OCI-M1 (cell line): Measurements from ENCODE around the gene RAB40C.

ENCODE experiments used
- DNase-seq: peaks from one replicate; lab custom pipeline; 2025; lab: John Stamatoyannopoulos, UW

The RAB40C gene

DNA sequence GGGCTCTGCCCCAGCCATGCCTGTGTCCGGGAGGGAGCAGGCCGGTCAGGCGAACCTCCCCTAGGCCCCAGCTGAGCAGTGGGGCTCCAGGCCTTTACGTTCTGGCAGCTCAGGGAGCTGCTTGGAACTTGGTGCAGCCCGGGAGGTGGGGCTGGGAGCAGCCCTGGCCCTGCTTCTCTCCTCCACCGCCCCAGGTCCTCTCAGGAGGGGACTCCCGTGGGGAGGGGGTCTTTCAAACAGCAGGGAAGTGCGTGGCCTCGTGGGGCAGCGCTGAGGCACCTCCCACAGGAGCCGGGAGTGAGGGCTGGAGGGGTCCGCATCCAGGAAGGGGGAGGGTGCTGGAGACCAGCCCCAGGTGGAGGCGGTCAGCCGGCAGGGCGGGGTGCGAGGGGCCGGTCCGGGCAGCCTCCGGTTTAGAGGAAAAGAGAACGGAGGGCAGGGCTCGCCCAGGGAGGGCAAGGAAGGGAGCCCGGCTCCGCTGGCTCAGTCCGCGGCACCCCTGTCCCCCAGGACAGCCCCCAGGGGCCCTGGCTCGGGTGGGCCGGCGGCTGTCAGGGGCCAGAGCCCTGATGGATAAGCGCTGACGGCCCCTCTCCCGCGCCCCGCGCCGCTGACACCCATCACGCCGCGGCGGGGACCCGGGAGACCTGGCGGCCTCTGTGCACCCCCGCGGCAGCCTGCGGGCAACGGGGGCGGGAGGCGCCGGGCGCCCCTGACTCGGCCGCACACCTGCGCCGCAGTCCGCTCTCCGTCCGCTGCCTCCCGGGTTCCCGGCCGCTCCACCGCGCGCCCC is 30.3 kb upstream of the RAB40C start:
- no peak for DNase-seq

DNA sequence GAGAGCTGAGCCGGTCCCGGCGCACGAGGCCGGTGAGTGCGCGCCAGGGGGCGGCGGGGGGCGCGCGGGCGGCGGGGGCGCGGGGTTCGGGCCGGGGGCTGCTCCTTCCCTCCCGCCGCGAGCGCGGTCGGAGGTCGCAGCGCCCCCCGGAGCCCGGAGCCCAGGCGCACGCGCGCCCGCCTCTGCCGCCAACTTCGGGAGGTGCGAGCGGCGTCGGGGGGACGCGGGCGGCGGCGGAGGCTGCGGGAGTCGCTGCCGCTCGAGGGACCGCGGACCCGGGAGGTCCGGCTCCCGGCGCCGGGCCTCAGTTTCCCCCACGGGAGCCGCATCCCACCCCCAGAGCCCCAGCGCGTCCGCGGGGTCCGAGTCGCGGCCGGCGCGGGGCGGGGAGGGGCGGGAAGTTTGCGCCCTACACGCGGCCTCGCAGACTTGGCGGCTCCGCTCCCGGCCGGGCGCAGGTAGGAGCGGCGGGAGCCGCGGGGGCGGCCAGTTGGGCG is 29.6 kb upstream of the RAB40C start, which contains the start of gene PRR35:
TSS of gene PRR35 (plus strand) at position 191 of the 497 bp plus-strand sequence. CDS start 2,901 bp downstream, outside the sequence.
- no peak for DNase-seq

- DNase-seq, result no peak
These were observed 29.0 kb upstream of the RAB40C start for GRCh38 chr16:560701-561412.

- DNase-seq, result no peak
These were observed 28.5 kb upstream of the RAB40C start for GRCh38 chr16:561413-561794.

- DNase-seq, result no peak
These were observed 27.6 kb upstream of the RAB40C start for GRCh38 chr16:561957-562938.

- DNase-seq, result no peak
These were observed 26.7 kb upstream of the RAB40C start for GRCh38 chr16:563072-563644.

DNA sequence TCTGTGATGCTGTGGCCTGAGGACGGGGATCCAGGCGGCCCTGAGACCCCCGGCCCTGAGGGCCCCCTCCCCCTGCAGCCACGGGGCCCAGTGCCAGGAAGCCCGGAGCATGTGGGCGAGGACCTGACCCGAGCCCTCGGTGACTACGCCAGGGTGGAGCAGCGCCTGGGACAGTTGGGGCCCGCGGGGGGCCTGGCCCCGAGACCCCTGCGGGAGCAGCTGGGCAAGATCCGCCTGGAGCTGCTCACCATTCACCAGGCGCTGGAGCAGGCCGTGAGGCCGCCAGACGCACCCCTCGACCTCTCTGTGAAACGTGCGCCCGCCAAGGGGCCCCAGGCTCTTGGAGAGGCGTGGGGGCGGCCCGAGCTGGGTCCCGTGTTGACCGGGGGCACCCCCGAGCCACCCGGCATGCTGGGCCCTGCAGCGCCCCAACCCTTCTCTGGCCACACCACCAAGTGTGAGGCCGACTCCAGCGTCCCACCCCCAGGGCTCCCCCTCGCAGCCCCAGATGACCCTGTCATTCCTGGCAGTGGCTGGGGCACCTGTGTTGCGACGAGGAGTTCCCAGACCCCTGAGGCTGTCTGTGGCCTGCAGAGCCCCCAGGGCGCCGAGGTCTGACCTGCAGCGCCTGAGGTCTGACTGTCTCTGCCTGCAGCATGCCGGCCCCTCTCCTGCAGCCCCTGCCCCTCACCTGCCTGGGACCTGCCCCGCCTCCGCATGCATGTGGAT is 25.0 kb upstream of the RAB40C start:
- no peak for DNase-seq

DNA sequence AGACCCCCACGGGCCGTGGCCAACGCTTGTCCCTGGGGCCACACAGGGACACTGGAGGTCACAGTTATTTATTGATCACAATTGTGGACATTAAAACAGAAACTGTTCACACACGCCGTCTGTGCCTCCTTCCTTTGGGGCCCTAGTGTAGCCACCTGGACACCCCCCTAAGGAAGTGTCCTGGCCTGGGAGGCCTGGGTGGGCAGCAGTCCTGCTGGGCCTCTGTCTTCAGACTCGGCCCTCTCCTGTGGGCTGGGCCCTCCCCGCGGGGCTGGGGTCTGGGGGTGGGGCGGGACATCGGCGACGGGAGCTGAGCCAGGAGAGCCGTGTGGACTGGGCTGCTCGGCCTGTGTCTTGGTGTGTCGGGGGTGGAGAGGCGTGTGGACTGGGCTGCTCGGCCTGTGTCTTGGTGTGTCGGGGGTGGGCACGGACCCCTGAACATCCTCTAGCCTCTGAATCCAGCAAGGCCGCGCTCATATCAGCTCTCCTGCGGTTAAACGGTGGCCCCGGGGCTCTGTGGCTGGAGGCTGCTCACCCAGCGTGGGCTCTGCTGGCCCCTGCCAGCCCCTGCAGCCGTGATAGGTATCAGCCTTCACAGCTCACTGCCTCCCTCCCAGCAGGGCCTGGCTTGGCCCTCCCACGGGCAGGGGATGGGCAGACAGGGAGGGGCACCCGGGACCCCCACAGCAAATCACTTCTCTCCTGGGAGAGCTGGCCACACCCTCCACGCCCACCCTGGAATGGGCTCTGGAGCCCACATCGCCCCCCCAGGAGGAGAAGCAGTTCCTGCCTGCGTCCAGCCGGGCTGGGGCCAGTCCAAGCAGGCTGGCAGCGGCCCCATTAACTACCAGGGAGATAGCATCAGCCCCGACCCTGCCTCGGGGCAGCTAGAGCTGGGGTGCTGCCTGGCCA is 24.2 kb upstream of the RAB40C start:
- peak; percentile 83 for DNase-seq

GRCh38 chr16:566475-567372 is 23.1 kb upstream of the RAB40C start, which contains the start of gene NHLRC4:
Gene NHLRC4 (plus strand): TSS chr16:567005. CDS start chr16:568048, 1,043 bp downstream.
- DNase-seq, result peak; percentile 93

DNA sequence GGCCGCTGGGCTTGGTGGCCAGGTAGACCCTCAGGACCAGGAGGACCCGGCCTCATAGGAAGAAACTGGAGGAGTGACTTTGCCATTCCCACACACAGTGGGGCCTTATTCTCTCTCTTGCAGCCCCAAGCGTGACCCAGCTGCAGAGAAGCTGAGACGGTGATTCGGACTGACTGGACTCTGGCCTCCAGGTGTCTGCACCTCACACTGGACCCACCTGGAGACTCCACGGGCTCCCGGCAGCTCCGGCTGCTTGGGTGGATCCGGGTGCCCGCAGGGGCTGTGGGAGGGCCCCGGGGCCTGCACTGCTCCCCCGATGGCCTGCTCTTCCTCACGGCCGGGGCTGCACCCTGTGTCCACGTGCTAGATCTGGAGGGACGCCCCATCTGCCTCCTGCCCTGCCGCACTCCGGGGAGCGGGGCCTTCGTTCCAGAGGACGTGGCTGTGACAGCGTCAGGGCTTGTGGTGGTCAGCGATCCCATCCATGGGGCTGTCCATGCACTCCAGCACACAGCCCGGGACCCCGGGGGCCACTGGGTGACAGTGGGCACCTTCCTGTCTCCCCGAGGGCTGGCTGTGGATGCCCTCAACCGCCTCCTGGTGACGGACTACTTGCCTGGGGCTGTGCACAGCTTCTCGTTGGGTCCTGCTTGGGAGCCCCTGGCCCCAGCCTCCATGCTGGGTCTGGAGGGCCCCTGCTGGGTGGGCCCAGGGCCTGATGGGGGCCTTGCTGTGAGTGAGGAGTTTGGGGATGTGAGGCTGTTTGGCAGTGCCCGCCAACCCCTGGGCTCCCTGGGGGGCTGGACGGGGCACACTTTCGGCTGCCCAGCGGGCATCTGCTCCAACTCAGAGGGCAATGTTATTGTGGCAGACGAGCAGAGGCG is 22.3 kb upstream of the RAB40C start:
- DNase-seq, result no peak

DNA sequence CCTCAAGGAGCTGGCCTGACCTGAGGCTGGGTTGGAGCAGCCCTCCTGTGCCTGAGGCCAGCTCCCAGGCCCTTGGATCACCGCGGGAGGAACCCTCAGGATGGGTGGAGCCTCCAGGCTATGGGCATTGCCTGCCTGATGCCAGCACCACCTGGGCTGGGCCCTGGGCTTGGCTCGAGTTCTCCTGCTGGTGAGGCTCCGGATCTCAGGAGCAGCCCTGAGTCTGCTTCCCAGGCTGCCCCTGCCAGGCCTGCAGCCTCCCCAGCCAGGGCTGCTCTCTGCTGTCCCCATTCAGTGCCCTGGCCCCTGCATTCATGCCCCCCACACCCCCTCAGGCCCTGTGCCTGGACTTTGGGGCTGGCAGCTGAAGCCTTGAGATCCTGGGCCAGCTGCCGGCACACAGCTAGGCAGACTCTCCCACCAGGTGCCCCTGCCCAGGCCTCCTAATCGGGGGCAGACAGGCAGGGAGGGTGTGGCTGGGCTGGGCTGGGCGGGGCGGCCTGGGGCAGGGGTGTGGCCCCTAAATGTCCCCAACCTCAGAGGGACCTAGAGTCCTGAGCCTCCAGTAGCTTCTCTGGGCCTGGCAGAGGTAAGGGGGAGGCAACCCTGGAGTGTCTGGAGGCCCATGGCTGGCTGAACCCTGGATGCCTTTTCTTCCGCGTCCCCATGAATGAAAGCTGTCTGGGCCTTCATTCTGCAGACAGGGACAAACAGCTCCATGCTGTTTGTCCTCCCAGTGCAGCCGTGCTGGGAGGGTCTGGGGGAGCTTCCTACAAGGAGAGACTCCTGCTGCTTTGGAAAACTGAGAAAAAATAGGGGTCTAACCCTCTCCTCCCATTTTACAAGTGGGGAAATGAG is 21.2 kb upstream of the RAB40C start:
- DNase-seq, result peak; percentile 63

DNA sequence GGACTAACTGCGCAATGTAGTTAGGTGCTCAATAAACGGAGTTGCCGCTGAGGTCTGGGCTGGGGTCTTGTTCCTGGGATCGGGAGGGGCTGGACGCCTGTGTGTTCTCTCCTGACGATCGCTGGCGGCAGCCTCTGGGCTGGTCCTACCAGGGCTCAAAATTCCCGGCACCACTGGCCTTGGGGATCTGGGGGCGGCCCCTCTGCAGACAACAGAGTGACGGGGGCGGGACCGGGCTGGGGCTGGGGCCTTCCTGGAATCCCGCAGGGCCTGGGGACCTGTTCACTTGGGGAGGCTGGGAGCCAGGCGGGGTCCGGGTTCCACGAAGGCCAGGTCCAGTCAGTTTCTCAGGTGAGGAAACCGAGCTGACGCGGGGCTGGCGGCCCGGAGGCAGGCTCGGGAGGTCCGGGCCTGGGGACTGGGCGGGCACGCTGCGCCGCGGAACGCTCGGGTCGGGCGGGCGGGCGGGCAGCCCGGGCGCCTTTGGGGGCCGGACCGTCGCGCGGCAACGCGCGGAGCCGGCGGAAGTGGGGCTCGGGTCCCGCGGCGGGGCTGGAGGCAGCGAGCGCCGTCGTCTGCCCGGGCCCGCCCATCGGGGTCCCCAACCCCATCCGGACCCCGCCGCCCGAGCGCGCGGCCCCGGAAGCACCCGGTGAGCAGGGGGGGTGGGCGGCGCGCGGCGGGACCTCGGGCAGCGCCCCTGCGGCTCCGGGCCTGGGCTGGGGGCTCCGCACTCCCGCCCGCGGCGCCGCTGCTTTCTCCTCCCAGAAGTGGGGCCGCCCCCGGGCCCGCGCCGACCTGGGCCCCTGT is 20.2 kb upstream of the RAB40C start, which contains the start of gene PIGQ:
TSS of gene PIGQ (plus strand) at position 524 of the 810 bp plus-strand sequence. CDS start 4,107 bp downstream, outside the sequence.
- DNase-seq, result peak; percentile 80

DNA sequence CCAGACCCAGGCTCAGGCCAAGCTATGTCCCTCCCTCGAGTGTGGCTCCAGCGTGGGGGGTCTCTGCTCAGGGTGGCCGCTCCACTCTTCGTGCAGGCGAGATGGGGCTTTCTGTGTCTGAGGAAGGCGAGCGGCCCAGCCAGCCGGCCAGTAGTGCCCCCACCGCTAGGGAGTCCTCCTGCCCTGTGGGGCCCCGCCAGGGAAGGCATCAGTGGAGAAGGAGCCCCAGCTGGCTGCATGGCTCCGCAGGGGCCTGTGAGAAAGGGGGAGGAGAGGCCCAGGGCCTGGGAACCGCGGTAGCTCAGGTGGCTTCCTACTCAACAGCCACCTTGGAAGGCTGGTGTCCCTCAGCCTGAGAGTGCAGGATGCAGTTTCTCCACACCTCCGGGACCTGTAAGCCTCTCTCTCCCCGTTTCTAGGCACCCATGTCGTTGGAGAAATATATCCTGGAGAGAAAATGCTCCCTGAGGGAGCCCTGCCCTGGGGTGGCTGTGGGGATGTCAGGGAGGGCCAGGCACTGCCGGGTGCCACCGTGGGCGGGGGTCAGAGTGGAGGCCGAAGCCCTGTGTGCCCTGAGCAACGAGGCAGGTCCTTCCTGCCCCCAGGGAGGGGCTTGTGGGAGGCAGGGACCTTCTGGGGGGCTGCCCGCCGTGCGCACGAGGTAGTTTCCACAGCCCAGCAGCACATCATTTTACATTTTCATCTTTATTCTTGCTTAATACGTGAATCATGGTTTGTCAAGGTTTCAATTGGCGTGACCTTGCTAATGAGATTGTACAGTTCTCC is 16.8 kb upstream of the RAB40C start:
- DNase-seq, result no peak

DNA sequence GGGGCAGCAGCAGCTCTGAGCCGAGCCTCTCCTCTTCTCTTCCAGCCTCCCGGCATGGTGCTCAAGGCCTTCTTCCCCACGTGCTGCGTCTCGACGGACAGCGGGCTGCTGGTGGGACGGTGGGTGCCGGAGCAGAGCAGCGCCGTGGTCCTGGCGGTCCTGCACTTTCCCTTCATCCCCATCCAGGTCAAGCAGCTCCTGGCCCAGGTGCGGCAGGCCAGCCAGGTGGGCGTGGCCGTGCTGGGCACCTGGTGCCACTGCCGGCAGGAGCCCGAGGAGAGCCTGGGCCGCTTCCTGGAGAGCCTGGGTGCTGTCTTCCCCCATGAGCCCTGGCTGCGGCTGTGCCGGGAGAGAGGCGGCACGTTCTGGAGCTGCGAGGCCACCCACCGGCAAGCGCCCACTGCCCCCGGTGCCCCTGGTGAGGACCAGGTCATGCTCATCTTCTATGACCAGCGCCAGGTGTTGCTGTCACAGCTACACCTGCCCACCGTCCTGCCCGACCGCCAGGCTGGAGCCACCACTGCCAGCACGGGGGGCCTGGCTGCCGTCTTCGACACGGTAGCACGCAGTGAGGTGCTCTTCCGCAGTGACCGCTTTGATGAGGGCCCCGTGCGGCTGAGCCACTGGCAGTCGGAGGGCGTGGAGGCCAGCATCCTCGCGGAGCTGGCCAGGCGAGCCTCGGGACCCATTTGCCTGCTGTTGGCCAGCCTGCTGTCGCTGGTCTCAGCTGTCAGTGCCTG is 15.7 kb upstream of the RAB40C start:
- no peak for DNase-seq
